K562 (cell line): ENCODE results near the gene SENP3. TPM values are rescaled to one million over a fixed set of nuclear protein-coding genes. Genes with fewer than 3 reads are reported as not detected.

ENCODE experiments used
- ATF1 ChIP-seq, 2 experiments: fragments of 450-650 bp in 1 of 2; IDR thresholded peaks; 2 replicates each; pipeline ENCODE4 v1.6.1; 2016; ENCODE audit warnings: missing compliant biosample characterization in 1 of 2, missing genetic modification characterization in 1 of 2
- CHAMP1 ChIP-seq: fragments of 450-650 bp; IDR thresholded peaks from 2 replicates; pipeline ENCODE4 v1.6.1; 2016; ENCODE audit warnings: mild to moderate bottlenecking
- DLX4 ChIP-seq: fragments of 250-450 bp; sonication (Bioruptor Pico); IDR thresholded peaks from 2 replicates; pipeline ENCODE4 v1.6.1; 2021; ENCODE audit warnings: mild to moderate bottlenecking
- ELK3 ChIP-seq: fragments of 450-650 bp; formaldehyde crosslinking; IDR thresholded peaks from 2 replicates; pipeline ENCODE4 v1.4.0; 2020; ENCODE audit warnings: mild to moderate bottlenecking
- ETV5 ChIP-seq: sonication (generic); formaldehyde crosslinking; IDR thresholded peaks from 2 replicates; pipeline ENCODE4 v1.4.0; 2020; ENCODE audit warnings: low read depth, mild to moderate bottlenecking, missing genetic modification reagents
- EZH2 ChIP-seq: IDR thresholded peaks from 2 replicates; pipeline ENCODE4 v1.6.1; 2012; ENCODE audit warnings: low read depth, mild to moderate bottlenecking, inconsistent platforms, low read length, borderline replicate concordance
- GTF2F1 ChIP-seq: IDR thresholded peaks from 2 replicates; pipeline ENCODE4 v1.6.1; 2011; ENCODE audit warnings: low read depth, low read length, improper control_type of control experiment
- HDAC8 ChIP-seq: fragments of 450-650 bp; IDR thresholded peaks from 2 replicates; pipeline ENCODE4 v1.6.1; 2016; ENCODE audit warnings: mild to moderate bottlenecking, missing genetic modification characterization, moderate library complexity, missing compliant biosample characterization
- HMGN3 ChIP-seq: IDR thresholded peaks from 2 replicates; pipeline ENCODE4 v1.6.1; 2011; ENCODE audit warnings: borderline replicate concordance, low read depth, mild to moderate bottlenecking, mixed read lengths, low read length; ENCODE audit not compliant: insufficient read length; ENCODE audit errors: extremely low read depth
- HNRNPH1 ChIP-seq: fragments of 200-400 bp; formaldehyde crosslinking; optimal IDR thresholded peaks from 2 replicates; pipeline ENCODE3; 2017; ENCODE audit warnings: low read depth, mild to moderate bottlenecking, low read length, moderate library complexity
- HNRNPLL ChIP-seq: fragments of 200-400 bp; formaldehyde crosslinking; IDR thresholded peaks from 2 replicates; pipeline ENCODE4 v1.6.1; 2017; ENCODE audit warnings: low read length, low read depth, mild to moderate bottlenecking; ENCODE audit not compliant: poor library complexity, severe bottlenecking
- HOXB6 ChIP-seq: fragments of 250-450 bp; sonication (Bioruptor Pico); IDR thresholded peaks from 2 replicates; pipeline ENCODE4 v1.5.1; 2022; ENCODE audit warnings: mild to moderate bottlenecking, borderline replicate concordance
- MXI1 ChIP-seq: IDR thresholded peaks from 2 replicates; pipeline ENCODE4 v1.6.1; 2011; ENCODE audit warnings: low read depth, mild to moderate bottlenecking, improper control_type of control experiment, low read length
- NFIX ChIP-seq: fragments of 250-450 bp; sonication (Bioruptor Pico); IDR thresholded peaks from 2 replicates; pipeline ENCODE4 v1.4.0; 2020; ENCODE audit warnings: low read depth, mild to moderate bottlenecking, moderate library complexity
- NUFIP1 ChIP-seq: fragments of 450-650 bp; IDR thresholded peaks from 2 replicates; pipeline ENCODE4 v1.6.1; 2018; ENCODE audit not compliant: partially characterized antibody
- ZBTB8A ChIP-seq: fragments of 450-650 bp; IDR thresholded peaks from 2 replicates; pipeline ENCODE4 v1.6.1; 2018; ENCODE audit warnings: mild to moderate bottlenecking, moderate library complexity; ENCODE audit not compliant: partially characterized antibody
- ZFPM2 ChIP-seq: fragments of 250-450 bp; sonication (Bioruptor Pico); IDR thresholded peaks from 2 replicates; pipeline ENCODE4 v1.5.1; 2022; ENCODE audit warnings: mild to moderate bottlenecking
- ZNF146 ChIP-seq: IDR thresholded peaks from one replicate; pipeline ENCODE4 v1.6.1; 2018; ENCODE audit warnings: missing compliant biosample characterization; ENCODE audit not compliant: unreplicated experiment
- ZNF165 ChIP-seq: fragments of 250-450 bp; sonication (Bioruptor Pico); IDR thresholded peaks from 2 replicates; pipeline ENCODE4 v1.4.0; 2020; ENCODE audit warnings: borderline replicate concordance
- ZNF174 ChIP-seq: fragments of 250-450 bp; sonication (Bioruptor Pico); IDR thresholded peaks from 2 replicates; pipeline ENCODE4 v1.4.0; 2020; ENCODE audit warnings: mild to moderate bottlenecking
- polyA plus RNA-seq, 8 experiments: library from polyadenylated mRNA; depleted of rRNA in 4 of 8; stranded (reverse) in 5 of 8; unstranded in 3 of 8; fragments of >200 nt; fragmentation: Nextera tagmentation in 2 of 8; fragmentation: Illumina TruSeq in 1 of 8; extraction: Ambion mirVana in 2 of 8; extraction: Trizol in 1 of 8; gene quantifications; 2 replicates each; pipeline versions ENCODE4 v1.2.1 to v1.2.3, GENCODE V29; 2011 to 2014; ENCODE audit warnings: inconsistent platforms in 1 of 8, missing spikeins in 1 of 8
- total RNA-seq, 7 experiments: library from RNA; depleted of rRNA in 6 of 7; stranded (reverse); fragments of >200 nt in 6 of 7; fragmentation: Illumina TruSeq in 2 of 7; extraction: Trizol in 2 of 7; gene quantifications; 2 replicates each; pipeline versions ENCODE4 v1.2.1 to v1.2.3, GENCODE V29; 2011 to 2021; ENCODE audit warnings: low replicate concordance in 1 of 7
- TF ChIP-seq, protein P1 (sequence below): fragments of 250-450 bp; sonication (Bioruptor Pico); IDR thresholded peaks from 2 replicates; pipeline ENCODE4 v1.4.0; 2020; ENCODE audit warnings: borderline replicate concordance
- TF ChIP-seq, protein P2 (sequence below): sonication (generic); formaldehyde crosslinking; IDR thresholded peaks from 2 replicates; pipeline ENCODE4 v1.8.0; 2022; ENCODE audit warnings: mild to moderate bottlenecking, low read depth, missing genetic modification reagents

Gene SENP3
- total and polyA plus RNA-seq, 9 of the 15 experiments (the other 6 are each of a cell fraction or from before 2014, with no cell fraction given) = 0.63 to 102 (median 78.8) TPM

DNA sequence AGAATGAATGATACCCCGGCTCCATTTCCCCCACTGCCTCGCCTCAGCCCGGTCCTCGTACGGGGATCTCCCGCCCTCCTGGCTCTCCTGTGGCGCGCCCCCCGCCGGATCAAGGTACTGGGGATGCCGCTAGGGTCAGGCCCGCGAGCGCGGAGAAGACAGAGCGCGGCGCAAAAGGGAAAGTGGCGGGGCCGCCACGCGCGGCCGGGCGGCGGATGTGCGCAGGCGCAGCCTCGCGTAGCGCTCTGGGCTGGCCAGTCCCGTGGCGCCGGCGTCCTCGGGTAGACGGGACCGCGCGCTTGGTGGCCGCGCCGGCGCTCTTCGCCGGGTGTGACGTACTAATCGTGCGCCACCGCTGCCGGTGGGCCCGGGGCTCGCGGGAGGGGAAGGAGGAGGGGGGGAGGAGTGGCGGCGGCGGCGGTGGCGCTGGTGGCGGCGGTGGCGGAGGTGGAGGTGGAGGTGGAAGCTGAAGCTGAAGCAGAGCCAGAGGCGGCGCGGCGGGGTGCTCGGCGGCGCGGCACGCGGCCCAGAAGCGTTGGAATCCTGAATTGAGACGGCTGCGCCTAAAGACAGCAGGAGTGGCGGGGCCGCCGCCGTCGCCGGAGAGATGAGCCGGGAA is at the start of gene SENP3 (continued):
- TF ChIP-seq CHAMP1 = no peak
- no peak for TF ChIP-seq HMGN3
- TF ChIP-seq MXI1 = no peak
- TF ChIP-seq ZNF174 (CRISPR knock-in tag) = no peak
- no peak for TF ChIP-seq HOXB6 (CRISPR knock-in tag)
- no peak for TF ChIP-seq GTF2F1
- no peak for TF ChIP-seq ETV5 (CRISPR knock-in tag)
- TF ChIP-seq ZBTB8A = no peak
- no peak for TF ChIP-seq HNRNPH1
- TF ChIP-seq ZNF165 (CRISPR knock-in tag) = no peak
- no peak for TF ChIP-seq HNRNPLL
- no peak for TF ChIP-seq EZH2
- TF ChIP-seq DLX4 (CRISPR knock-in tag) = no peak
- no peak for TF ChIP-seq NFIX
- TF ChIP-seq, protein P1, sequence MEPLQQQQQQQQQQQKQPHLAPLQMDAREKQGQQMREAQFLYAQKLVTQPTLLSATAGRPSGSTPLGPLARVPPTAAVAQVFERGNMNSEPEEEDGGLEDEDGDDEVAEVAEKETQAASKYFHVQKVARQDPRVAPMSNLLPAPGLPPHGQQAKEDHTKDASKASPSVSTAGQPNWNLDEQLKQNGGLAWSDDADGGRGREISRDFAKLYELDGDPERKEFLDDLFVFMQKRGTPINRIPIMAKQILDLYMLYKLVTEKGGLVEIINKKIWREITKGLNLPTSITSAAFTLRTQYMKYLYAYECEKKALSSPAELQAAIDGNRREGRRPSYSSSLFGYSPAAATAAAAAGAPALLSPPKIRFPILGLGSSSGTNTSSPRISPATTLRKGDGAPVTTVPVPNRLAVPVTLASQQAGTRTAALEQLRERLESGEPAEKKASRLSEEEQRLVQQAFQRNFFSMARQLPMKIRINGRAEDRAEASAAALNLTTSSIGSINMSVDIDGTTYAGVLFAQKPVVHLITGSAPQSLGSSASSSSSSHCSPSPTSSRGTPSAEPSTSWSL (CRISPR knock-in tag) = no peak
- TF ChIP-seq, protein P2, sequence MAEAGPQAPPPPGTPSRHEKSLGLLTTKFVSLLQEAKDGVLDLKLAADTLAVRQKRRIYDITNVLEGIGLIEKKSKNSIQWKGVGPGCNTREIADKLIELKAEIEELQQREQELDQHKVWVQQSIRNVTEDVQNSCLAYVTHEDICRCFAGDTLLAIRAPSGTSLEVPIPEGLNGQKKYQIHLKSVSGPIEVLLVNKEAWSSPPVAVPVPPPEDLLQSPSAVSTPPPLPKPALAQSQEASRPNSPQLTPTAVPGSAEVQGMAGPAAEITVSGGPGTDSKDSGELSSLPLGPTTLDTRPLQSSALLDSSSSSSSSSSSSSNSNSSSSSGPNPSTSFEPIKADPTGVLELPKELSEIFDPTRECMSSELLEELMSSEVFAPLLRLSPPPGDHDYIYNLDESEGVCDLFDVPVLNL (CRISPR knock-in tag) = no peak
- TF ChIP-seq HDAC8 (tag) = no peak
- TF ChIP-seq ATF1 (CRISPR knock-in tag; IDR thresholded peaks at IDR 0.05) = peak; percentile 68
- peak; percentile 90 for TF ChIP-seq ATF1 (tag; IDR thresholded peaks at IDR 0.05)
- no peak for TF ChIP-seq ELK3
- no peak for TF ChIP-seq ZFPM2 (CRISPR knock-in tag)
- no peak for TF ChIP-seq ZNF146 (CRISPR knock-in tag)
- no peak for TF ChIP-seq NUFIP1
